A673 (cell line): ENCODE data around the gene RPL28. TPM values are rescaled to one million over a fixed set of nuclear protein-coding genes. Genes with fewer than 3 reads are reported as not detected.

Source experiments
- BruUV-seq: library from RNA; stranded (reverse); fragments of 400-500 nt; replicated peaks from 2 replicates; lab custom pipeline; 2021; lab: Mats Ljungman, UMichigan
- CTCF ChIA-PET: fragments of 300-600 bp; sonication (Branson Sonifier 250); formaldehyde crosslinking; loops from one replicate; lab custom pipeline; 2022; ENCODE audit warnings: antibody characterized with exemption; lab: Charles Lee
- POLR2A ChIA-PET: fragments of 300-600 bp; sonication (Branson Sonifier 250); formaldehyde crosslinking; loops from one replicate; lab custom pipeline; 2022; ENCODE audit warnings: antibody characterized with exemption; ENCODE audit not compliant: low non-redundant PET; lab: Charles Lee
- DNase-seq: peaks from one replicate; pipeline ENCODE4 v3.0.0-alpha.2; 2015; ENCODE audit warnings: low spot score
- H3K27ac ChIP-seq: fragments of 200-600 bp; sonication (generic); 2 replicates; pipeline ENCODE4 v1.5.1; 2016; ENCODE audit warnings: mixed run types, low read depth, mild to moderate bottlenecking, mixed read lengths, antibody characterized with exemption, low read length; ENCODE audit not compliant: poor library complexity, severe bottlenecking
- H3K27me3 ChIP-seq: fragments of 200-600 bp; sonication (generic); replicated peaks from 2 replicates; pipeline ENCODE4 v1.6.1; 2017; ENCODE audit warnings: mixed run types, low read depth, mild to moderate bottlenecking, mixed read lengths, antibody characterized with exemption, low read length; ENCODE audit not compliant: insufficient read depth, poor library complexity
- H3K36me3 ChIP-seq: fragments of 200-600 bp; sonication (generic); 2 replicates; pipeline ENCODE4 v1.6.1; 2016; ENCODE audit warnings: mixed run types, mild to moderate bottlenecking, mixed read lengths, antibody characterized with exemption, low read length; ENCODE audit not compliant: insufficient read depth, poor library complexity, severe bottlenecking
- H3K4me1 ChIP-seq: fragments of 200-600 bp; sonication (generic); 2 replicates; pipeline ENCODE4 v1.6.1; 2017; ENCODE audit warnings: mixed run types, mild to moderate bottlenecking, mixed read lengths, antibody characterized with exemption, low read length; ENCODE audit not compliant: insufficient read depth, poor library complexity, severe bottlenecking
- H3K4me3 ChIP-seq: fragments of 200-600 bp; sonication (generic); 2 replicates; pipeline ENCODE4 v1.5.1; 2016; ENCODE audit warnings: low read depth, mixed run types, mild to moderate bottlenecking, mixed read lengths, low read length; ENCODE audit not compliant: poor library complexity, severe bottlenecking
- H3K9me3 ChIP-seq: fragments of 200-600 bp; sonication (generic); 2 replicates; pipeline ENCODE4 v1.6.1; 2016; ENCODE audit warnings: mixed run types, low read depth, mild to moderate bottlenecking, mixed read lengths, antibody characterized with exemption, low read length; ENCODE audit not compliant: poor library complexity, severe bottlenecking
- EZH2 ChIP-seq: fragments of 200-600 bp; sonication (generic); IDR thresholded peaks from 2 replicates; pipeline ENCODE4 v1.6.1; 2017; ENCODE audit warnings: borderline replicate concordance, low read depth, mild to moderate bottlenecking, mixed read lengths, antibody characterized with exemption, low read length; ENCODE audit not compliant: poor library complexity, severe bottlenecking
- intact Hi-C: fragments of 100-400 bp; cut with micrococcal nuclease; formaldehyde crosslinking; loops from one replicate; pipeline ENCODE4 v1.10.0; 2022; ENCODE audit not compliant: unreplicated experiment
- total RNA-seq: library from RNA; stranded (reverse); gene quantifications from 2 replicates; pipeline ENCODE4 v1.2.3, GENCODE V29; 2021
- TF ChIP-seq, protein P1 (sequence below): fragments of 300-800, 200-600 bp; sonication (generic); conservative IDR thresholded peaks from 2 replicates; pipeline ENCODE4 v1.5.1; 2017; ENCODE audit warnings: low read depth, mild to moderate bottlenecking, antibody characterized with exemption, low read length, moderate library complexity, mixed read lengths

RPL28 gene
- total RNA-seq, 1 experiment from 2014 or later: 1,380 TPM

DNA sequence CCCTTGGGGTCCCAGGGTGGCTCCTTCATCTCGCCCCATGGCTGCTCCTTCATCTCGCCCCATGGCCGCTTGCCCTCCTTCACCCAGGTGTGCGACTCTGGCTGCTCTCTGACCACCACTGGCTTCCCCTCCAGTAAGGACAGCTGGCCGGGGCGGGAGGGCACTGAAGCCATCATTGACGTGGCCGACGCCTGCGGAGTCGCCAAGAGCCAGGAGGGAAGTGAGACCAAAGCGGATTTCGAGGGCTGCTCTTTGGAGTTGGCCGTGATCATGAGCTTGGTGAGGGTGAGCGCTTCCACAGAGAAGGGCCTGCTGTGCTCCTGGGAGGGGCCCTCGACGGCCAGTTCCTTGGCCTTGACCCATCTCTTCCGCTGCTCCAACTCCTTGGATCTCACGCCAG, 27.2 kb upstream of the RPL28 start:
- peaks cover 6% of the 10 kb centered on the region for H3K4me1 ChIP-seq
- POLR2A ChIA-PET: no interaction called here
- no peak for TF ChIP-seq EZH2
- TF ChIP-seq, protein P1, sequence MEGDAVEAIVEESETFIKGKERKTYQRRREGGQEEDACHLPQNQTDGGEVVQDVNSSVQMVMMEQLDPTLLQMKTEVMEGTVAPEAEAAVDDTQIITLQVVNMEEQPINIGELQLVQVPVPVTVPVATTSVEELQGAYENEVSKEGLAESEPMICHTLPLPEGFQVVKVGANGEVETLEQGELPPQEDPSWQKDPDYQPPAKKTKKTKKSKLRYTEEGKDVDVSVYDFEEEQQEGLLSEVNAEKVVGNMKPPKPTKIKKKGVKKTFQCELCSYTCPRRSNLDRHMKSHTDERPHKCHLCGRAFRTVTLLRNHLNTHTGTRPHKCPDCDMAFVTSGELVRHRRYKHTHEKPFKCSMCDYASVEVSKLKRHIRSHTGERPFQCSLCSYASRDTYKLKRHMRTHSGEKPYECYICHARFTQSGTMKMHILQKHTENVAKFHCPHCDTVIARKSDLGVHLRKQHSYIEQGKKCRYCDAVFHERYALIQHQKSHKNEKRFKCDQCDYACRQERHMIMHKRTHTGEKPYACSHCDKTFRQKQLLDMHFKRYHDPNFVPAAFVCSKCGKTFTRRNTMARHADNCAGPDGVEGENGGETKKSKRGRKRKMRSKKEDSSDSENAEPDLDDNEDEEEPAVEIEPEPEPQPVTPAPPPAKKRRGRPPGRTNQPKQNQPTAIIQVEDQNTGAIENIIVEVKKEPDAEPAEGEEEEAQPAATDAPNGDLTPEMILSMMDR: no peak
- no peak for DNase-seq
- H3K9me3 ChIP-seq: no peaks in the 10 kb centered on the region
- H3K27ac ChIP-seq: no peak overlapping the region
- H3K36me3 ChIP-seq: no peaks in the 10 kb centered on the region
- no peak overlapping the region for H3K4me3 ChIP-seq
- H3K27me3 ChIP-seq: peaks cover 17% of the 10 kb centered on the region
- intact Hi-C loops: no loop called here
- no TSS peak for BruUV-seq
- CTCF ChIA-PET: no interaction called here

DNA sequence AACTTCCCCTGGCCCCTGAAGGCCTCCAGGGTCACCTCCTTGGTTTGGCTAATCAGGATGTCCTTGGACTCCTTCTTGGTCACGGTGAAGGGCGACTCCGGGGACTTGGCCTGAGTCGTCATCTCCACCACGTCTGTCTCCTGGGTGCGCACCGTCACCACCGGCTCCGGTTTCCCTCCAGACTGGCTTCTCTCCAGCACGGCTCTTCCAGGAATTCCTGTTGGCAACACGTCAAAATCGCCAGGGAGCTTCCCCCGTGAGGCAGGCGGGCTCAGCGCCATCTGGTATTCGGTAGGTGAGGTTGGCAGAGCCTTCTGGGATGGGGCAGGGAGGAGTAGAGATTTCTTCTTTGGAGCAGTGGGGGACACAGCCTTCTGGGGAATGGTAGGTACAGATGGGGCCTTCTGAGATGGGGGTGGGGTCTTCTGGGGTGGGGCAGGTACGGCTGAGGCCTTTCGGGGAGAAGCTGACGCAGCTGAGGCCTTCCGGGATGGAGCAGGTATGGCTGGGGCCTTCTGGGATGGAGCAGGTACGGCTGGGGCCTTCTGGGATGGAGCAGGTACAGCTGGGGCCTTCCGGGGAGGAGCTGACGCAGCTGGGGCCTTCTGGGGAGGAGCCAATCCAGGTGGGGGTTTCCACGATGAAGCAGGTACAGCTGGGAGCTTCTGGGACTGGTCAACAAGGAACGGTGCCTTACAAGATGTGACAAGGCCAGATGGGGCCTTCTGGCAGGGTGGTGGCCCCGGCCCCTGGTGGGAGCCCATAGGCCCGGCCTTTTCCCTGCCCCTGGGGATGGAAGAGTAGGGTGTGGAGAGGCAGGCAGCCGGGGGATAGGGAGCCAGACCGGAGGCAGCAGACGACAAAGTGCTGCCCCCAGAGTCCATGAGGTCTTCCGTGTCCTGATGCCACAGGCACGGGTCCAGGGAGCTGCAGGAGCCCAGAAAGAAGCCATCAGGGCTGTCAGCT, 26.5 kb upstream of the RPL28 start:
- Histone ChIP-seq H3K27me3 (peaks cover 15% of the 10 kb centered on the region), H3K4me3 (no peak overlapping the region), H3K27ac (no peak overlapping the region), H3K36me3 (no peaks in the 10 kb centered on the region), H3K9me3 (no peaks in the 10 kb centered on the region), H3K4me1 (peaks cover 5% of the 10 kb centered on the region)
- no peak for DNase-seq
- POLR2A ChIA-PET: no interaction called here
- CTCF ChIA-PET: interaction anchor here (0.6 kb wide), 1 partner anchor 114 kb away, joined by 8 read pairs; no protein-coding TSS in a partner anchor
- TF ChIP-seq, protein P1: no peak
- TF ChIP-seq EZH2: no peak
- no TSS peak for BruUV-seq
- intact Hi-C loops: no loop called here

DNA sequence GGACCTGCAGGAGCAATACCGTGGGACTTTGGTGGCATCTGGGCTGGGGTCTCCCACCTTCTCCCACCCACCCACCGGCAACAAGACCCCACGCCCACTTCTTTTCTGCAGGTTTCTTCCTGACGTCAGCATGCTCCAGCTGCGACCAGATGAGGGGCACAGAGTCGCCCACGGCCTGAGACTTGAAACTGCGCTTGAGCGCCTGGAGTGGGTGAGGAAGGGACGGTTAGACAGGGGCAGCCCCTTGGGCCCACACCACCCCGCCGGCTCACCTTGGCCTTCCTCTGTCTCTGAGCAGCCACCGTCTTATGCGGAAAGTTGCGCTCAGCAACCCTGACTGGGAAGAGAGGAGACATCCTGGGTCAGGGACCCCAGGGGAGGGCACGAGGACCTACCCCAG, 24.8 kb upstream of the RPL28 start:
- no TSS peak for BruUV-seq
- Histone ChIP-seq H3K4me1 (no peaks in the 10 kb centered on the region), H3K27me3 (peaks cover under 1% of the 10 kb centered on the region), H3K9me3 (no peaks in the 10 kb centered on the region), H3K36me3 (no peaks in the 10 kb centered on the region), H3K4me3 (no peak overlapping the region), H3K27ac (no peak overlapping the region)
- intact Hi-C loops: no loop called here
- CTCF ChIA-PET: no interaction called here
- DNase-seq: no peak
- TF ChIP-seq, protein P1: no peak
- no peak for TF ChIP-seq EZH2
- POLR2A ChIA-PET: no interaction called here
